Neural cell (in vitro differentiated cells): ENCODE results near the gene FIGNL2. TPM values are rescaled to one million over a fixed set of nuclear protein-coding genes. Genes with fewer than 3 reads are reported as not detected.

ENCODE experiments used
- H2AFZ ChIP-seq: fragments of 200-600, 300-800 bp; sonication (generic), shearing (Covaris generic); 2 replicates; pipeline ENCODE4 v1.6.0; 2014; ENCODE audit warnings: low read depth, mild to moderate bottlenecking, antibody characterized with exemption, low read length, moderate library complexity
- H3F3A ChIP-seq: fragments of 200-600 bp; shearing (Covaris generic); 2 replicates; pipeline ENCODE4 v1.6.1; 2016; ENCODE audit warnings: mild to moderate bottlenecking, moderate library complexity, mixed read lengths, antibody characterized with exemption, low read length; ENCODE audit not compliant: insufficient read depth, poor library complexity, severe bottlenecking
- H3K27ac ChIP-seq: fragments of 200-600, 300-800 bp; sonication (generic), shearing (Covaris generic); 2 replicates; pipeline ENCODE4 v1.5.1; 2014; ENCODE audit warnings: mild to moderate bottlenecking, low read length, moderate library complexity
- H3K27me3 ChIP-seq: fragments of 300-800, 200-600 bp; sonication (generic), shearing (Covaris generic); 2 replicates; pipeline ENCODE4 v1.6.0; 2014; ENCODE audit warnings: mild to moderate bottlenecking, low read depth, low read length, moderate library complexity; ENCODE audit not compliant: insufficient read depth
- H3K36me3 ChIP-seq: fragments of 300-800, 200-600 bp; sonication (generic), shearing (Covaris generic); 2 replicates; pipeline ENCODE4 v1.5.1; 2014; ENCODE audit warnings: mild to moderate bottlenecking, antibody characterized with exemption, low read length, moderate library complexity; ENCODE audit not compliant: insufficient read depth
- H3K4me2 ChIP-seq: fragments of 300-800, 200-600 bp; sonication (generic), shearing (Covaris generic); 2 replicates; pipeline ENCODE4 v1.6.0; 2014; ENCODE audit warnings: mild to moderate bottlenecking, low read length
- H3K4me3 ChIP-seq: fragments of 300-800, 200-600 bp; sonication (generic), shearing (Covaris generic); 2 replicates; pipeline ENCODE4 v1.5.1; 2014; ENCODE audit warnings: mild to moderate bottlenecking, low read length, moderate library complexity
- H3K79me2 ChIP-seq: fragments of 200-600 bp; shearing (Covaris generic); replicated peaks from 2 replicates; pipeline ENCODE4 v1.6.0; 2014; ENCODE audit warnings: mild to moderate bottlenecking, low read length, moderate library complexity; ENCODE audit not compliant: insufficient read depth
- H3K9ac ChIP-seq: fragments of 300-800, 200-600 bp; sonication (generic), shearing (Covaris generic); 2 replicates; pipeline ENCODE4 v1.6.1; 2016; ENCODE audit warnings: mild to moderate bottlenecking, low read length, mixed read lengths
- H3K9me2 ChIP-seq: fragments of 200-600 bp; shearing (Covaris generic); 2 replicates; pipeline ENCODE4 v1.6.1; 2016; ENCODE audit warnings: mild to moderate bottlenecking, low read length, mixed read lengths; ENCODE audit not compliant: insufficient read depth
- H3K9me3 ChIP-seq: fragments of 200-600, 300-800 bp; sonication (generic), shearing (Covaris generic); 2 replicates; pipeline ENCODE4 v1.6.1; 2016; ENCODE audit warnings: mild to moderate bottlenecking, mixed run types, low read length, moderate library complexity, mixed read lengths
- H4K20me1 ChIP-seq: fragments of 200-600 bp; shearing (Covaris generic); 2 replicates; pipeline ENCODE4 v1.6.1; 2016; ENCODE audit warnings: mild to moderate bottlenecking, mixed run types; ENCODE audit not compliant: insufficient read depth
- CTCF ChIP-seq: fragments of 450-650 bp; IDR thresholded peaks from 2 replicates; pipeline ENCODE4 v1.5.1; 2014; ENCODE audit warnings: antibody characterized with exemption, mild to moderate bottlenecking, moderate library complexity; ENCODE audit not compliant: poor library complexity, severe bottlenecking
- EP300 ChIP-seq: fragments of 450-650 bp; conservative IDR thresholded peaks from 2 replicates; pipeline ENCODE4 v1.6.1; 2014; ENCODE audit warnings: antibody characterized with exemption, mild to moderate bottlenecking, moderate library complexity; ENCODE audit not compliant: poor library complexity, severe bottlenecking
- EZH2 ChIP-seq: fragments of 200-600, 300-800 bp; shearing (Covaris generic), sonication (generic); IDR thresholded peaks from 2 replicates; pipeline ENCODE4 v1.6.1; 2014; ENCODE audit warnings: antibody characterized with exemption, low read length, borderline replicate concordance, mild to moderate bottlenecking; ENCODE audit not compliant: insufficient read depth, poor library complexity, severe bottlenecking
- MXI1 ChIP-seq: fragments of 450-650 bp; conservative IDR thresholded peaks from 2 replicates; pipeline ENCODE4 v1.6.1; 2014; ENCODE audit warnings: antibody characterized with exemption, mild to moderate bottlenecking; ENCODE audit not compliant: poor library complexity, severe bottlenecking
- POLR2AphosphoS5 ChIP-seq: IDR thresholded peaks from 2 replicates; pipeline ENCODE4 v1.6.1; 2012
- RAD21 ChIP-seq: fragments of 450-650 bp; conservative IDR thresholded peaks from 2 replicates; pipeline ENCODE4 v1.6.1; 2014; ENCODE audit warnings: antibody characterized with exemption, mild to moderate bottlenecking, moderate library complexity
- REST ChIP-seq: IDR thresholded peaks from 2 replicates; pipeline ENCODE4 v1.6.1; 2012; ENCODE audit warnings: borderline replicate concordance
- SMC3 ChIP-seq: fragments of 450-650 bp; conservative IDR thresholded peaks from 2 replicates; pipeline ENCODE4 v1.6.1; 2014; ENCODE audit warnings: antibody characterized with exemption, mild to moderate bottlenecking, moderate library complexity; ENCODE audit not compliant: poor library complexity
- TAF1 ChIP-seq: IDR thresholded peaks from 2 replicates; pipeline ENCODE4 v1.6.1; 2012; ENCODE audit warnings: low read depth
- polyA plus RNA-seq: library from polyadenylated mRNA; depleted of rRNA; stranded (reverse); fragments of >200 nt; gene quantifications from 2 replicates; pipeline ENCODE4 v1.2.3, GENCODE V29; 2014

Gene FIGNL2
- polyA plus RNA-seq, 1 donor from 2014 or later: 0.21 TPM

- no peak overlapping the region for H3K4me3 ChIP-seq
- TF ChIP-seq MXI1 (no peak), EP300 (no peak), REST (no peak), RAD21 (no peak), POLR2AphosphoS5 (no peak), CTCF (no peak), EZH2 (no peak), SMC3 (no peak), TAF1 (no peak)
- no peaks in the 10 kb centered on the region for H3K9me3 ChIP-seq
- H3K36me3 ChIP-seq: no peaks in the 10 kb centered on the region
- no peaks in the 10 kb centered on the region for H4K20me1 ChIP-seq
- no peak overlapping the region for H3K4me2 ChIP-seq
- H2AFZ ChIP-seq: no peak overlapping the region
- H3K27me3 ChIP-seq: no peaks in the 10 kb centered on the region
- no peak overlapping the region for H3K27ac ChIP-seq
- H3K79me2 ChIP-seq: peaks cover 15% of the 10 kb centered on the region
- H3K9me2 ChIP-seq: no peaks in the 10 kb centered on the region
- no peak overlapping the region for H3K9ac ChIP-seq
- H3F3A ChIP-seq: no peaks in the 10 kb centered on the region
Observed at GRCh38 chr12:51836827-51837173, 11.7 kb downstream of the FIGNL2 start.

GRCh38 chr12:51836041-51836826 is 12.3 kb downstream of the FIGNL2 start:
- H3K27ac ChIP-seq: no peak overlapping the region
- H3K9ac ChIP-seq: no peak overlapping the region
- no peaks in the 10 kb centered on the region for H3K36me3 ChIP-seq
- H2AFZ ChIP-seq: no peak overlapping the region
- no peaks in the 10 kb centered on the region for H3K9me3 ChIP-seq
- peaks cover 11% of the 10 kb centered on the region for H3K79me2 ChIP-seq
- H3K9me2 ChIP-seq: no peaks in the 10 kb centered on the region
- H4K20me1 ChIP-seq: no peaks in the 10 kb centered on the region
- H3K27me3 ChIP-seq: no peaks in the 10 kb centered on the region
- H3F3A ChIP-seq: no peaks in the 10 kb centered on the region
- TF ChIP-seq SMC3 (no peak), REST (no peak), TAF1 (no peak), RAD21 (no peak), MXI1 (no peak), POLR2AphosphoS5 (no peak), EZH2 (no peak)
- no peak overlapping the region for H3K4me3 ChIP-seq
- no peak overlapping the region for H3K4me2 ChIP-seq
